ENCODE data around the gene CCDC40. TPM values are rescaled to one million over a fixed set of nuclear protein-coding genes. Genes with fewer than 3 reads are reported as not detected.

The CCDC40 gene
- total and polyA plus RNA-seq, 2 donors (not counting 1 experiment from before 2014, with no cell fraction given): 0.63 to 3.2 TPM

DNA sequence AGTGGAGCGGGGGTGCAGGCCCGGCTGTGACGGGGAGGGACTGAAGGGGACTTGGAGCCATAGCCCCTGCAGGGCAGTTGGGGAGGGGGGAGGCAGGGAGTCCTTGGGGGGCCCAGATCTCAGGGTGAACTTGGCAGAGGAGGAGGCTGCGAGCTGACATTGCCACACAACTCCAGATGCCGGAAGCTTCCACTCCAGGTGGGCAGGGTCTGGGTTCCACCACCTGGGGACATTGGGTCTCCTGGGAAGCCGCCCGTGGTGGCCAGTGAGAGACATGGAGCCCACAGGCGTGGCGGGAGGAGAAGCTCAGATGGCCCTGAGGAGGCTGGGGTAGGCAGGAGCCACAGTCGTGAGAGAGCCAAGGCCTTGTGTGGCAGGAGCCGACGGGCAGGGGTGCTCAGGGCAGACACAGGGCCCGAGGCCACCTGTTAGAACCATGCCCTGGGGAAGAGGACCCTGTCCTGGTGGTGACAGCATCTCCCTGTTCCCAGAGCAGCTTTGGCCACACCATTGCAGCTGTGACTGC, 46.8 kb downstream of the CCDC40 start:
- Mint-ChIP-seq H3K9me3 (ENCODE audit: insufficient read depth) (no peaks in the 10 kb centered on the region), H3K27me3 (peaks cover 7% of the 10 kb centered on the region), H3K27ac (no peak overlapping the region), H3K4me3 (no peak overlapping the region), H3K4me1 (peaks cover 2% of the 10 kb centered on the region)
- no peak overlapping the region for H3K4me2 ChIP-seq (replicated peaks; ENCODE audit: low read depth, low read length, poor library complexity, severe bottlenecking)
- H3K79me2 ChIP-seq (ENCODE audit: control insufficient read depth, insufficient read depth, low read length): no peaks in the 10 kb centered on the region
- DNase-seq (no peak), ATAC-seq (ENCODE audit: low read depth) (no peak)
- H3K4me3 ChIP-seq (ENCODE audit: control extremely low read depth in 1 of 5, extremely low read depth in 1 of 5, insufficient read depth in 1 of 5, low read depth in 2 of 5, low read length in 4 of 5): no peak overlapping the region
- H2AFZ ChIP-seq (ENCODE audit: insufficient read depth, low read depth, low read length, poor library complexity, severe bottlenecking): no peak overlapping the region
- H3K27me3 ChIP-seq (replicated peaks in 1 of 4; ENCODE audit: control extremely low read depth in 1 of 4, control insufficient read depth in 3 of 4, insufficient read depth in 4 of 4, low read length in 3 of 4): peaks cover 0 to 9% (median 1%) of the 10 kb centered on the region in 4 experiments
- CTCF ChIA-PET: interaction anchor here (1.0 to 2.0 kb wide), 6 partner anchors 10 to 169 kb away, joined by 4 to 11 read pairs (median 6); partner anchors contain the start of gene GAA
- peaks cover 0 to 7% of the 10 kb centered on the region in 2 donors for H3K4me1 ChIP-seq (ENCODE audit: control insufficient read depth in 2 of 2, insufficient read depth in 2 of 2, low read length in 2 of 2)
- TF ChIP-seq CTCF (IDR thresholded peaks at IDR 0.05) (no peak), EZH2 (IDR thresholded peaks at IDR 0.05; ENCODE audit: borderline replicate concordance, insufficient read depth, low read depth, low read length, poor library complexity, severe bottlenecking) (no peak)
- H3K9me3 ChIP-seq (ENCODE audit: control extremely low read depth in 1 of 3, control insufficient read depth in 2 of 3, insufficient read depth in 1 of 3, low read length in 2 of 3): no peaks in the 10 kb centered on the region
- H3K27ac ChIP-seq (ENCODE audit: low read length in 2 of 2): no peak overlapping the region
- POLR2A ChIA-PET: interaction anchor here (0.5 to 1.0 kb wide), 2 partner anchors 16 to 18 kb away, joined by 3 read pairs; partner anchors contain the start of gene GAA
- no peaks in the 10 kb centered on the region for H3K36me3 ChIP-seq (replicated peaks in 1 of 2; ENCODE audit: control extremely low read depth in 1 of 2, control insufficient read depth in 1 of 2, extremely low read depth in 1 of 2, insufficient read depth in 2 of 2, low read length in 1 of 2)
- intact Hi-C loops (cut with micrococcal nuclease): loop anchor here (5.0 kb wide), 2 partner anchors 76 to 169 kb away; no protein-coding TSS in a partner anchor
- 88% methylated on average over 13 of the region's 13 CpGs for WGBS (ENCODE audit: insufficient coverage)
- H4K20me1 ChIP-seq (ENCODE audit: control insufficient read depth, insufficient read depth, low read length, poor library complexity, severe bottlenecking): no peaks in the 10 kb centered on the region
- no peak overlapping the region for H3K9ac ChIP-seq (ENCODE audit: low read length)

DNA sequence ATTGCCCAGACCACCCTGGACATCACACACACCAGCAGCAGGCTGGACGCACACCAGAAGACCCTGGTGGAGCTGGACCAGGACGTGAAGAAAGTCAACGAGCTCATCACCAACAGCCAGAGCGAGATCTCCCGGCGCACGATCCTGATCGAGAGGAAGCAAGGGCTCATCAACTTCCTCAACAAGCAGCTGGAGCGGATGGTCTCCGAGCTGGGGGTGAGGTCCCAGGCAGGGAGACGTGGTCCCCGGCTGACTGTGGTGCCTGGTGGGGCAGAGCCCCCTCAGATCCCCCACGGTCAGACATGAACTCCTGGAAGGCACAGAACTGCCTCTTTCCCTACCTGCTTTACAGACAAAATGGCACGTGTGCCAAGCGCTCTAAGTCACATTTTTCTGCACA, 48.3 kb downstream of the CCDC40 start:
- H2AFZ ChIP-seq (ENCODE audit: insufficient read depth, low read depth, low read length, poor library complexity, severe bottlenecking): no peak overlapping the region
- H3K27me3 ChIP-seq (replicated peaks in 1 of 4; ENCODE audit: control extremely low read depth in 1 of 4, control insufficient read depth in 3 of 4, insufficient read depth in 4 of 4, low read length in 3 of 4): peaks cover 0 to 9% (median 1%) of the 10 kb centered on the region in 4 experiments
- CTCF ChIA-PET: no interaction called here
- H3K36me3 ChIP-seq (replicated peaks in 1 of 2; ENCODE audit: control extremely low read depth in 1 of 2, control insufficient read depth in 1 of 2, extremely low read depth in 1 of 2, insufficient read depth in 2 of 2, low read length in 1 of 2): no peaks in the 10 kb centered on the region
- H3K9me3 ChIP-seq (ENCODE audit: control extremely low read depth in 1 of 3, control insufficient read depth in 2 of 3, insufficient read depth in 1 of 3, low read length in 2 of 3): no peaks in the 10 kb centered on the region
- no peak for DNase-seq
- H4K20me1 ChIP-seq (ENCODE audit: control insufficient read depth, insufficient read depth, low read length, poor library complexity, severe bottlenecking): no peaks in the 10 kb centered on the region
- H3K27ac Mint-ChIP-seq: no peak overlapping the region
- WGBS (ENCODE audit: insufficient coverage): 89% methylated on average over 15 of the region's 15 CpGs
- no peaks in the 10 kb centered on the region for H3K9me3 Mint-ChIP-seq (ENCODE audit: insufficient read depth)
- TF ChIP-seq EZH2 (IDR thresholded peaks at IDR 0.05; ENCODE audit: borderline replicate concordance, insufficient read depth, low read depth, low read length, poor library complexity, severe bottlenecking): no peak
- no peak for TF ChIP-seq CTCF (IDR thresholded peaks at IDR 0.05)
- no peak overlapping the region for H3K4me2 ChIP-seq (replicated peaks; ENCODE audit: low read depth, low read length, poor library complexity, severe bottlenecking)
- peaks cover 7% of the 10 kb centered on the region for H3K27me3 Mint-ChIP-seq
- no peaks in the 10 kb centered on the region for H3K79me2 ChIP-seq (ENCODE audit: control insufficient read depth, insufficient read depth, low read length)
- peaks cover 0 to 7% of the 10 kb centered on the region in 2 donors for H3K4me1 ChIP-seq (ENCODE audit: control insufficient read depth in 2 of 2, insufficient read depth in 2 of 2, low read length in 2 of 2)
- no peak overlapping the region for H3K4me3 Mint-ChIP-seq
- H3K27ac ChIP-seq (ENCODE audit: low read length in 2 of 2): no peak overlapping the region
- POLR2A ChIA-PET: no interaction called here
- no peak overlapping the region for H3K4me3 ChIP-seq (ENCODE audit: control extremely low read depth in 1 of 5, extremely low read depth in 1 of 5, insufficient read depth in 1 of 5, low read depth in 2 of 5, low read length in 4 of 5)
- H3K4me1 Mint-ChIP-seq: peaks cover 2% of the 10 kb centered on the region
- H3K9ac ChIP-seq (ENCODE audit: low read length): no peak overlapping the region
- no peak for ATAC-seq (ENCODE audit: low read depth)
- intact Hi-C loops (cut with micrococcal nuclease): loop anchor here (5.0 kb wide), 2 partner anchors 77 to 168 kb away; no protein-coding TSS in a partner anchor

Data from B cell (primary cell).